Fibroblast of the aortic adventitia (primary cell): ENCODE measurements around the gene VTCN1. TPM values are rescaled to one million over a fixed set of nuclear protein-coding genes. Genes with fewer than 3 reads are reported as not detected.

Source experiments
- DNase-seq: peaks from one replicate; pipeline ENCODE4 v3.0.0-alpha.2; 2010; ENCODE audit warnings: low read depth
- H3K4me3 ChIP-seq: 2 replicates; pipeline ENCODE4 v1.5.1; 2011; ENCODE audit warnings: low read depth, mild to moderate bottlenecking, control low read depth, low read length, moderate library complexity
- total RNA-seq: library from RNA; depleted of rRNA; stranded (reverse); fragments of >200 nt; gene quantifications from 2 replicates; pipeline ENCODE4 v1.2.3, GENCODE V29; 2012; ENCODE audit warnings: low replicate concordance
- TF ChIP-seq, protein P1 (sequence below): IDR thresholded peaks from 2 replicates; pipeline ENCODE4 v1.5.1; 2011; ENCODE audit warnings: mild to moderate bottlenecking, low read length, control low read depth, inconsistent platforms; ENCODE audit not compliant: insufficient read depth

The VTCN1 gene
- total RNA-seq, 1 donor, result not detected

DNA sequence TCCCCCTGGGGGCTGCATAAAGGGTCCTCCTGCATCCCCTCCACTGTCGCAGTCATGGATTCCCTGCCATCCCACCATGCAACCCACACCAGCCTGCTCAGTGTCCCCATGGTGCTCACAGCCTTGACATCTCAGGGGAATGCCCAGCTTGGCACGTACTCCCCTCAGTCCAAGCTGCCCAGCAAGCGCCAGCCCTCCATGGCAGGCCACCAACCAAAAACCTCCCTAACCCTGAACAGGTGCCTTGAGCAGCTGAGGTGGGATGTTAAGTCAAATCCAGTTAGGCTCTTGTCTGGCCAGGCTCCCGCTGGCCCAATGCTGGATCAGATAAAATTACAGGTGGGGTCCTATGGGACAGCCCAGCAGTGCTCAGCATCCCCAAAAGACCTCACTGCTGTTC is 341 bp downstream of the VTCN1 start:
- no peak overlapping the region for H3K4me3 ChIP-seq
- no peak for DNase-seq
- TF ChIP-seq, protein P1, sequence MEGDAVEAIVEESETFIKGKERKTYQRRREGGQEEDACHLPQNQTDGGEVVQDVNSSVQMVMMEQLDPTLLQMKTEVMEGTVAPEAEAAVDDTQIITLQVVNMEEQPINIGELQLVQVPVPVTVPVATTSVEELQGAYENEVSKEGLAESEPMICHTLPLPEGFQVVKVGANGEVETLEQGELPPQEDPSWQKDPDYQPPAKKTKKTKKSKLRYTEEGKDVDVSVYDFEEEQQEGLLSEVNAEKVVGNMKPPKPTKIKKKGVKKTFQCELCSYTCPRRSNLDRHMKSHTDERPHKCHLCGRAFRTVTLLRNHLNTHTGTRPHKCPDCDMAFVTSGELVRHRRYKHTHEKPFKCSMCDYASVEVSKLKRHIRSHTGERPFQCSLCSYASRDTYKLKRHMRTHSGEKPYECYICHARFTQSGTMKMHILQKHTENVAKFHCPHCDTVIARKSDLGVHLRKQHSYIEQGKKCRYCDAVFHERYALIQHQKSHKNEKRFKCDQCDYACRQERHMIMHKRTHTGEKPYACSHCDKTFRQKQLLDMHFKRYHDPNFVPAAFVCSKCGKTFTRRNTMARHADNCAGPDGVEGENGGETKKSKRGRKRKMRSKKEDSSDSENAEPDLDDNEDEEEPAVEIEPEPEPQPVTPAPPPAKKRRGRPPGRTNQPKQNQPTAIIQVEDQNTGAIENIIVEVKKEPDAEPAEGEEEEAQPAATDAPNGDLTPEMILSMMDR, result no peak

DNA sequence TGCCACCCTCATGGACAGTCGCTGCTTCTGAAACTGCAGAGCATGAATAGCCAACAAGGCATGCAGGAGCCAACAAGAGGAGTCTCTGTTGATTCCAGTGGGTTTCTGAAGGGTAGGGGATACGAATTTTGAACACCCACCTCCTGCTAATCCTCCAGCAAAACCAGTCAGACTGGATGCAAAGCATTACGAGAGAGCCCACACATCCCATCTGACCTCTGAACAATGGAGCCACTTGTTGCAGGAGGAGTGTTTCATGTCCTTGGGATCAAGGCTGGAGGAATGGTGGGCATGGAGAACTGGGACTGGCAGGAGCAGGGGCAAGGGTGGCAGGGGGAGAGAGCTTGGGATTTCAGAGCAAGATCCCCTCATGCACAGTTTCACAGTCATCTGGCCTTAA is 1.6 kb downstream of the VTCN1 start:
- TF ChIP-seq, protein P1, result no peak
- DNase-seq, result no peak
- H3K4me3 ChIP-seq, result no peak overlapping the region

DNA sequence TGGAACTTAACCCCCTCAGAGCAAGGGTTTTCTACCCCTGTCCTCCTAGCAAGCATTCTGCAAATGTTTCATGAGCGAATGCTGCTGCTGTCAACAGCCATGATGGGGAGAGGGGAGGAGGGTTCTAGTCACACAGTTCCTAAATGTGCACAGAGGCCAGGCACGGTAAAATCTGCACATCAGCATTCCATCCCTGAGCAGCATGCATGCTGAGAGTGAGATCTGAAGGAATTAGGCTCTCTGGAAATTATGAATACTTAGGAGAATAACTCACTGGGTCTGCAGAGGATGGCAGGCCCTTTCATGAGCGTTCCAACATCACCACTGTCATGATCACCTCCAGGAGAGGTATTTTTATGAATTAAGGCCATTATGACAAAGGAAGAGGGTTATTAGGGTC is 2.1 kb downstream of the VTCN1 start:
- H3K4me3 ChIP-seq, result no peak overlapping the region
- no peak for DNase-seq
- TF ChIP-seq, protein P1, result no peak

DNA sequence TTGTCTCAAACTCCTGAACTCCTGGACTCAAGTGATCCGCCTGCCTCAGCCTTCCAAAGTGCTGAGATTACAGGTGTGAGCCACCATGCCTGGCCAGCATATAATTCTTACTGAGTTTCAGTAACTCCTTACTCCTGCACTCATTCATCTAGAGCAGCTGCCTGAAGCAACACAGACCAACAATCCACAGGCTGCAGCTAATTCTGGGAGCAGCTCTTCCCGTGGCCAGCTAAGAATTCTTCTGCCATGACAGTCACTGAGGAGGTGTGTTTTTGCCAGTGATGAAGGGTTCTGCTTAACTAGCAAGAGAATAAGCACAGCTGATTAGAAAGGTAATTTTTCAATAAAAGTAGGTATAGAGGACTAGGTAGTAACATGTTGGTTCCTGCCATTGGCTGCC is 5.4 kb downstream of the VTCN1 start:
- TF ChIP-seq, protein P1, result no peak
- DNase-seq, result no peak
- H3K4me3 ChIP-seq, result no peak overlapping the region

DNA sequence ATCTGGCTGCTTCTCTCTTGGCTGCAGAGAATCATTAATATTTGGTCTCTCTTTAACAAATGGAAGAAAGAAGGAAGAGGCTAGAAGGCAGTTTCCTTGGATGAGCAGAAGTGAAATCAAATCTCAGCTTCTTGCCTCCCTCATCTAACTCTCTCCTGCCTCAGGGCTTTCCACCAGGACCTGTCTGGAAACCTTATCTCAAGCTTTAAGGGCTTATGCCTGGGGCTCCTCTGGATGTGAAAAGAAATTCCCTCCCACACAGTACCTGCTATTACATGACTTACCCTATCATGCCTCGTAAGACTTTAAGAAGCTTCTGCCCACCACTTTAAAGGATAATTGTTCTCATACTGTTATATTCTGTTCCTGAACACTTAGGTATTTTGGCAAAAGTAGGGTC is 8.9 kb downstream of the VTCN1 start:
- TF ChIP-seq, protein P1, result no peak
- DNase-seq, result no peak
- no peak overlapping the region for H3K4me3 ChIP-seq

DNA sequence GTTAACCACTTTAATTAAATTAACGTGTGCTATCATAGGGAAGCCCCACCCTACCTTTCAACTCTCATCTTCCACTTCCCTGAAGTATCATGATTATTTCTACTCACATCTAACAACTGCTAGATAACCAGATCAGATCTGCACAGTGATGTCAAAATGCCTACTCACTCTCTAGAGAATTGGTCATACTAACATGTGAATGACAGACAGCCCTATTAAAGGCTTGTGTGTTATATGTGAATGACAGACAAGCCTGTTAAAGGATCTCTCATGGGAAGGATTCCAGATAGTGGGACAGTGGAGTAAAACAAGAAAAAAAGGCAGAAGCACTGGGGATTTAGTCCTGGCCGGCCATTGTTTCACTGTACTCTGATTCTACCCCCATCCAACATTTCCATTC is 12.6 kb downstream of the VTCN1 start:
- no peak for DNase-seq
- TF ChIP-seq, protein P1, result no peak
- H3K4me3 ChIP-seq, result no peak overlapping the region

DNA sequence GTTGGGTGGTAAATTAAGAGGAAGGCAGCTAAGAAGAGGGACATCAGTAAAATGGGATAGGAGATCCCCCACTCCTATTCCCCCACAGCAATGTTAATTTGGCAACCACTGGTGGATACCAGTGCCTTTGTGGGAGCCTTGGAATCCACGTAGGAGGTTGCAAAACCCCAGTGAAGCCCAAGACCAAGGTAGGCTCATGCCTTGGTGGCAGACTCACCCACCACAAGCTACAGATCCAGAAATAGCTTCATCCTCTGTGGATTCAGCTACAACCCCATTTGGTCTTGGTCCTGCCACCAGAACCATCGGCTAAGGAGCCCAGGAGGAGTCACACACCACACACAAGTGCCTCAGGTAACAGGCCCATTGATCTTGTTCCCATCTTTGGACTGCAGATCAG is 21.0 kb downstream of the VTCN1 start:
- no peak overlapping the region for H3K4me3 ChIP-seq
- TF ChIP-seq, protein P1, result no peak
- DNase-seq, result no peak
